ENCODE data around the gene WNT3A. TPM values are rescaled to one million over a fixed set of nuclear protein-coding genes. Genes with fewer than 3 reads are reported as not detected.

WNT3A gene
- total and polyA plus RNA-seq, 9 of the 15 experiments (the other 6 are each of a cell fraction or from before 2014, with no cell fraction given): not detected

- TF ChIP-seq MBD1 (CRISPR knock-in tag; IDR thresholded peaks at IDR 0.05): no peak
- no peak for TF ChIP-seq XRCC5 (IDR thresholded peaks at IDR 0.05; ENCODE audit: low read depth, low read length)
- no peak for TF ChIP-seq SIN3A (IDR thresholded peaks at IDR 0.05; ENCODE audit: borderline replicate concordance in 2 of 2, control insufficient read depth in 1 of 2, low read depth in 2 of 2, low read length in 2 of 2)
- no peak for TF ChIP-seq FOXA3 (CRISPR knock-in tag; conservative IDR thresholded peaks at IDR 0.05 in 1 of 2, IDR thresholded peaks at IDR 0.05 in 1 of 2)
- no peak for TF ChIP-seq ZNF282 (CRISPR knock-in tag; IDR thresholded peaks at IDR 0.05)
- TF ChIP-seq ZFPM2 (CRISPR knock-in tag; IDR thresholded peaks at IDR 0.05): no peak
- no peak for TF ChIP-seq SREBF2 (CRISPR knock-in tag; IDR thresholded peaks at IDR 0.05)
- TF ChIP-seq THAP7 (CRISPR knock-in tag; IDR thresholded peaks at IDR 0.05): no peak
- no peak for TF ChIP-seq CEBPB (tag; IDR thresholded peaks at IDR 0.05)
- no peak for TF ChIP-seq ETV1 (tag; conservative IDR thresholded peaks at IDR 0.05; ENCODE audit: low read depth)
- TF ChIP-seq AFF4 (CRISPR knock-in tag; IDR thresholded peaks at IDR 0.05): no peak
- no peak for TF ChIP-seq RERE (CRISPR knock-in tag; IDR thresholded peaks at IDR 0.05; ENCODE audit: borderline replicate concordance)
- no peak for TF ChIP-seq MBD2 (IDR thresholded peaks at IDR 0.05; ENCODE audit: borderline replicate concordance, low read depth)
These were observed 65.2 kb downstream of the WNT3A start (continued) for GRCh38 chr1:228071839-228072657.
